T follicular helper cell (primary cell): ENCODE results near the gene FCHO2.

Source experiments
- DNase-seq: peaks from one replicate; pipeline ENCODE4 v3.0.0-alpha.2; 2020; ENCODE audit warnings: low read depth

Gene FCHO2

DNA sequence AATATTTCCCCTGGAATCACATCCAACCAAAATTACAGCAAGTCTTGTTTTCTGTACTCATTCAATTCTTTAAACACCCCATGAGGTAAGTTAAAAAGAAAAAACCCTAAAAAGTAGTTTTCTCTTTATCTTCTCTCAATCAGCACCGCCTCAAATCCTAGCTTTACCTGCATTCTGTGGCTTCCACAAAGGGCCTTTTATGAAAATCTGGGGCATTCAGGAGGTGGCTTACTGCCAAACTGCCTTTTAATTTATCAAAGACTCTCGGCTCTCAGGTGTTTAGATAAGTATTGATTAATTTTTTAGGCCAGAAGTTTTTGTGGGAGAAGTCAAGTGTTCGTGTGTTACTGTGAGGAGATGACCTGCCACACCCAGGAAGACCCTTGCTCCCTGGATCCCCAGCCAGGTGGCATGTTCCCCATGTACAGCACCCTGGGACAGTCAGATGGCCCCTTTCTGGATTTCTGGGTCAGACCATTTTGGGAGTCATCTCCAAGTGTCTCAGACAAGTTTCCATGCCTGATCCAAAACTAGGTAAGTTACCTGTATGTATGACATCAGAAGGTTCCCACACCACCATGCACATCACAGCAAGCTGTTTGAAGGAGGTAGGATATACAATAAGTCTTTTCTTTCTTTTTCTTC lies 158.3 kb downstream of the FCHO2 start:
- no peak for DNase-seq

GRCh38 chr5:73115399-73116051 lies 159.7 kb downstream of the FCHO2 start:
- no peak for DNase-seq

DNA sequence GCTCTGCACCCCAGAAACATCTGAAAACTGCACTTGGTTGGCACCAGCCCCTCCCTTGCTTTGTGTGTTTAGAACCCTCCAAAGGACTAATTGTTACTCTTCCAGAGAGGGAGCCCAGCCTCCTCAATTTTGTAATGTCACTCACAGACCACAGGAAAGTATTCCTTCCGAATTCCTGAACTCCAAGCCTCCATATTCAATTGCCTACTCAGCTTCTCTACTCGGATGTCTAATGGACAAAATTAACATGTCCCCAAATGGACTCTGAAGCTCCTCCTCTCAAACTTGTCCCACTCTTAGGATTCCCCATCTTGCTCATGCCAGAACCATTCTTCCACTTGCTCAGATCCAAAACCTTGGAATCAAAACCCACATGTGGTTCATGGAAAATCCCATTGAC lies 160.7 kb downstream of the FCHO2 start:
- no peak for DNase-seq

DNA sequence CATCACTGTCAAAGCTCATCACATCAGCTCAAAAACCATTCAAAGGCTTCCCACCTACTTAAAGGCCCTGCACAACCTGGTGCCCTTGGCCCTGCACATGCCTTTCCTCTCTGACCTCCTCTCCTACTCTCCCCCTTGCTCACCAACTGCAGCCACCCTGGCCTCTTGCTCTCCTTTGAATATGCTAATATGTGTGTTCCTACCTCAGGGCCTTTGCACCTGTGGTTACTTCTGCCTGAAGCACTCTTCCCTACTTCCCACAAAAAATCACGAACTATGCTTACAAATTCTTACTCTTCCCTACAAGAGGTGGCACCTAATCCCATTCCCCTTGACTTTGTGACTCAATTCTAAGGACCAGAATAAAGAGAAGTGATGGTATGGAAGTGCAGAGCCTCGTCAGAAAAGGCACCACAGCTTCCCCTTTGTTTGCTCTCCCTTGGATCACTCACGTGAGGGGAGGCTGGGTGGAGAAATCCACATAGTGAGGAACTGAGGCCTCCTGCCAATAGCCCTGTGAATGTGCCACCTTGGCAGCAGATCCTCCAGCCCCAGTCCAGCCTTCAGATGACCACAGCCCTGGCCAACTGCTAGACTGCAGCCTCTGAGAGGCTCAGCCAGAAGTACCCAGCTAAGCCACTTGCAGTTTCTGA lies 161.4 kb downstream of the FCHO2 start:
- no peak for DNase-seq

- DNase-seq: no peak
These were observed 162.6 kb downstream of the FCHO2 start for GRCh38 chr5:73118391-73118973.

- DNase-seq: no peak
These were observed 163.8 kb downstream of the FCHO2 start for GRCh38 chr5:73119451-73120157.

DNA sequence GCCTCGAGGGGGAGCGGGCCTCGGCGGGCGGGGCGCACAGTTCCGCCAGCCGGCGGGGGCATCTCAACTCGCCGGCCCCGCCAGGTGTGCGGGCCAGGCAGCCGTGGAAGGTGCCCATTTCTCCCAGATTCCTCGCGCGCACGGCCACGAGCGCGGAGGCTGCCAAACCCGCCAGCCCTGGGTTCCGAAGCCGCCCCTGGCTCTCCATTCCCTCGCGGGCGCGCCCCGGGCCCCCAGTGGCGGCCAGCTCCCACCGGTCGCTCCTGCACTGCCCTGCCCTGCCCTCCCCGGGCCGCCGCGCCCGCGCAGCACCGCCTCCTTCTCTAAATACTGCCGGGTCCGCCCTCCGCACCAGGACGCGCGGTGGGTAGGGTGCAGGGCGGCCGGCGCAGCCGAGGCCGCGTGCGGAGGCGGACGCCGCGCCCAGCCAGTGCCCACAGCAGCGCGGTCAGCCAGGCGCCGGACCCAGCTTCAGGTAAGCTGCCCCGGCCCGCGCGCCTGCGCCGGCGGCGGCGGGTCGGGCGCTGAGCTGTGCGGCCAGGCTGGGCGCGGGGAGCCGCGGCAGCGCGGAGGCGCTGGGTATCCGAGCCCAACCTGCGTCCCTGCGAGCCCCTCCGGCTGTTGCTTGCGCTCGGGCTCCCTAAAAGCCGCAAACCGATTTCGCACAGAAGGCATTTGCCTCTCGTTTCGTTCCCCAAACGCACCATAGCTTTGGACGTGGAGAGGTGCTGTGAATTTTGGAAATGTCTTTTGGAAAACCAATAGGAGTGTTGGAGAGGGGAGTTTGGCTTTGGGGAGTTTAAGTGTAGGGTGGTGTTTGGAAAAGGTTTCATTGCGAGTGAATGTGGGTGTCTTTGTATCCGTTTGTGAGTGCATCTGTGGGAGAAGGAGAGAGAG lies 164.6 kb downstream of the FCHO2 start, which contains the start of gene TMEM171:
Gene TMEM171 (plus strand): TSS at position 354 of the 897 bp plus-strand sequence. CDS start 2,799 bp downstream, outside the sequence.
- DNase-seq: no peak

DNA sequence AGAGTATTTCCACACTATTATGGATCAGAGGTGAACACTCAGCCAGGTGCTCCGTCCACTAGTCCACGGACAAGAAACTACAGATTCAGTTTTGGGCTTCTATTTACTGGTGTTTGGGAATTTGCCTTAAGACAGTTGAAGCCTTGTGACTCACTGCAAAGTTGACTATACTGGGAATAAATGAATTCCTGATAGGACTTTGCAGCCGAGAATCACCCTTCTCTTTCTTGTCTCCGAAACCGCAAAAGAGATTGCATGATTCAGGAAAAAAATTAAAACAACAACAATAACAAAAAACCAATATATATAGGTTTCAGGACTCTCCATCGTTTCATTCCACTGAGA lies 165.2 kb downstream of the FCHO2 start:
- DNase-seq: no peak

GRCh38 chr5:73122875-73123810 lies 167.3 kb downstream of the FCHO2 start:
- DNase-seq: no peak

DNA sequence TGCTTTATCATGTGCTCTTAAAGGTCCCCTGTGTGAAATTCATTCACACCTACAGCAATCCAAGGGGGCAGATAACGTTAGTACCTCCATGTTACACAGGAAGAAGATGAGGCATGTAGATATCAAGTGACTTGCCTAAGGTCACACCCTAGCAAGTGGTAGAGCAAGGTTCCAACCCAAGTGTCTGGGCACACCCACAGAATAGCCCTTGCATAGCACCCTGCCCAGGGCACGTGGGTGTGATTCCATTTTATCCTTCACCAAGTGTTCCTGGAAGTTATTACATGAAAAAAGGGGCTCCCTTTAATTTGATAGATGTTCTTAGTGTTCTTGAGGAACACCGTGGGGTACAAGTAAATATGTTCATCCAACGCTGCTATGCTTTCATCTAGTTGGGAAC lies 169.4 kb downstream of the FCHO2 start:
- no peak for DNase-seq

- DNase-seq: no peak
These were observed 170.5 kb downstream of the FCHO2 start for GRCh38 chr5:73126381-73126780.

- no peak for DNase-seq
These were observed 171.1 kb downstream of the FCHO2 start for GRCh38 chr5:73126957-73127356.

GRCh38 chr5:73129143-73129542 lies 173.3 kb downstream of the FCHO2 start:
- no peak for DNase-seq

DNA sequence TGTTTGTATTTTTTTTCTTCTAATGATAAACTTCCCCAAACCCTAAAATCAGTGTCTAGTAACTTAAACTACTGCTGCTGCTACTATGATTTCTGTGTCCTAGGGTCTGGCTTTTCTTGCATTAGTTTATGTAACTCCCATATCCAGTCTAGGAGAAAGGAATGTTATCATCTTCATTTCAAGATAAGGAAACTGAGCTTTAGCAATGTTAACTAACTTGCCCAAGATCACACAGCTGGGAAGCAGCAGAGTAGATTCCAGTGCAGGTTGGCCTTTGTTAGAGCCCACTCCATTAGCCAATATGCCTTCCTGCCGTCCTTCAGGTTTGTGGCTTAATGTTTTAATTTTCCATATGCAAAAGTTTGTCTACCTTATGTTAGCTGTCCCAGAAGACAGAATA lies 175.0 kb downstream of the FCHO2 start:
- DNase-seq: no peak

DNA sequence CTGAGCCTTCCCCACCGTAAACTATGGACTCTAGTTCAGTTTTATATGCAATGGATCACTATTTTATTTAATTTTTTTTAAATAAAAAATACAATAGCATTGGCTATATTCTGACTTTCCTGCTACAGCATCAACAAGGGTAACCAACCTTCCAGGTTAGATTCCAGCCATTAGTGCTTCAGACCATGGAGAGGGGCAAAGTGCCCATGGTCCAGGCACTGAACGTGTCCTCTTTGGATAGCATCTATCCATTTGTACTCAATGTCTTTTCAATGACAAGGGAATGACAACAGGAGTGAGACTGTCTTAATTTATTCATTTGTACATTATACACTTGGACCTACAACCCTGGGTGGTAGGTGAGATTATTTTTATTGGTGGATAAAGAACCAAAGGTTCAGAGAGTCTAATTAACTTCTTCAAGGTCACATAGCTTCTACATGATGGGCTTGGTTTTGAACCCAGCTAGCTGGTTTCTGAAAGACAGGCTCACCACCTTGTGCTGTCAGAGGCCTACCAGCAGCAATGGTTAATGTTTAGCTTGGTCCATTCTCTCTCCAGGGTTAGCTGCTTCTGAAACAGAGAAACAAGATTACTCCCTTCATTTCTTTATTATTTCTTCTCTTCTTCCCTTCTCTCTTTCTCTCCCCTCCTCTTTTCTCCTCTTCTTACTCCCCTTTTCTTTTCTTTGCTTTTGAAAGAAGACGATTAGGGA lies 176.0 kb downstream of the FCHO2 start:
- DNase-seq: no peak

GRCh38 chr5:73132759-73133158 lies 176.9 kb downstream of the FCHO2 start:
- DNase-seq: no peak

DNA sequence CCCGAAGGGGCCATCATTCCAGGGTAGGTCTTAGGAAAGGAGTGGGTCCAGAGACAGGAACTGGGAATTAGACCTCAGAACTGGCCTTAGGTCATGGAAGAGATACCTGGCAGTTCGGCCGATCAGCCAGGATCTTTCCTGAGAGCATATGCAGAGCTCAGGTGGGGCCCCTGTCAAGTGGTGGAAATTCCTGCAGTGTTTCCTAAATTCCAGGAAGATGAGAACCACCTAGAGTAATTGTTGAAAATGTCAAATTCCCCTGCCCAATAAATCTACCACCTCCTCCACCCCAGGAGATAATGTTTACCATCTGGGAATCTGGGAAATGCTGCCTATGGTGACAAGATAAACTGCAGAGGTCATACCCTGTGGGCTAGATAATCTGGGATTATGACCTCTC lies 179.2 kb downstream of the FCHO2 start:
- DNase-seq: no peak

DNA sequence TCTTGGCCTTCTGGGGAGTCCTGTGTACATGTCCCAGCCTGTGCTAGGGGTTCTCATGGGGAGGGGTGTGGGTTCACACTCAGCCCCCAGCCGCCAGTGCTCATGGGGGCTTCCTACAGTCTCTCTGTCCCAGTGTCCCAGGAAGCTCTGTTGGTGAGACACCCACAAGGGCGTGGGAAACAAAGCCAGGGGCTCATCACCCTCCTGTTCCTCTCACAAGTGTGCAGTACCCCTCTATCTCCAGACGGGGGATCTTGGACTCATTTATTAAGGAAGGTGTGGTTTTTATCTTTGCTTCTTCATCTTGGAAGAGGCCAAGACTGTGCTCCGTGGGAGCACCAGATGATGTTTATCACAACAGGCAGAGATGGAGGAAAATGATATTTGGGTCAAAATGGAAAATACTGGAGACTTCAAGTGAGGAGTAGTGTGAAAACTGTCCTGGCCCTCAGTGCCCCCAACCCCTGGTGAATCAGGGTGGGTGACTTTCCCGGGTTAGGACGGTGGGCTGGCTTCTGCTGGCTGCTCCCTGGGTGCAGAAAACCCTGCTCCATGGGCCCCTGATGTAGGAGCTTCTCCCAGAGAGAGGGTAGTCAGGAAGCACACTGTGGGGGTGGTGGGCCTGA lies 179.7 kb downstream of the FCHO2 start:
- DNase-seq: no peak

DNA sequence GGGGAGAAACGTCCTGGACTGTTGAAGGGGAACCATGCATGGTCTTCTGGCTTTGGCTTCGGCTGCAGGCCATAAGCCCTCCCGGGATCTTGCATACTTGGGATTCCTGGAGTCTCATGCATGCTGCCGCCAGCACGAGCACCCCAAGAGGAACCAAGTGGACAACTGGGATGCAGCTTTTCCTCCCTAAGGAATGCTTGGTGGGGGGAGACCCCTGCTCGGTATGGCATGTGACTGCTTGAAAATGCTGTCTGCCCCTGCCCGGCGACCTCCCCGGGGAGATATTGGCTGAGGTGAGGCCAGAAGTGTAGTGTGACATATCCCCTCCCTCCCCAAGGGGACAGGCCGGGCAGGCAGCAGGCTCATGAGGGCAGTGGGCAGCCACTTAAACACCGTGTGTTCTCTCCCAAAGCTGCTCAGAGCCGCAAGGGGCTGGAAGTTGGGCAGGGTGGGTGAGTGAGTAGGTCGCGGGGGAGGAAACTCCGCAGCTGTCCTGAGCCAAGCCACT lies 180.3 kb downstream of the FCHO2 start:
- DNase-seq: no peak
